RWPE2 (cell line): ENCODE results near the gene SPACA5B.
A peak's percentile ranks its signal among the peaks of the same experiment; 100 is the strongest.
"Not testable (repeated sequence)": the region's sequence is repeated elsewhere in the genome, so short reads cannot be mapped to it uniquely, and the experiment has no call there.

Source experiments
- ATAC-seq: fragments of 200-7000 bp; cut with Tn5 transposase; 3 replicates; pipeline ENCODE4 v1.9.1; 2021; ENCODE audit warnings: low read depth
- DNase-seq: peaks from one replicate; pipeline ENCODE4 v3.0.0-alpha.2; 2020; ENCODE audit warnings: low spot score
- H3K27ac ChIP-seq: fragments of 450-650 bp; 2 replicates; pipeline ENCODE4 v1.5.1; 2017; ENCODE audit warnings: mild to moderate bottlenecking; ENCODE audit not compliant: poor library complexity, severe bottlenecking
- H3K27me3 ChIP-seq: fragments of 250-450 bp; sonication (Bioruptor Pico); 2 replicates; pipeline ENCODE4 v1.5.1; 2021; ENCODE audit warnings: mild to moderate bottlenecking, moderate library complexity; ENCODE audit not compliant: insufficient read depth, poor library complexity, severe bottlenecking
- H3K36me3 ChIP-seq: fragments of 250-450 bp; sonication (Bioruptor Pico); 2 replicates; pipeline ENCODE4 v1.5.1; 2020; ENCODE audit warnings: low read depth, mild to moderate bottlenecking, moderate library complexity
- H3K4me1 ChIP-seq: fragments of 250-450 bp; sonication (Bioruptor Pico); 2 replicates; pipeline ENCODE4 v1.5.1; 2021; ENCODE audit warnings: mild to moderate bottlenecking, moderate library complexity; ENCODE audit not compliant: insufficient read depth, poor library complexity, severe bottlenecking
- H3K4me3 ChIP-seq: fragments of 250-450 bp; sonication (Bioruptor Pico); 2 replicates; pipeline ENCODE4 v1.5.1; 2021; ENCODE audit warnings: mild to moderate bottlenecking, moderate library complexity; ENCODE audit not compliant: severe bottlenecking
- H3K9me3 ChIP-seq: fragments of 250-450 bp; sonication (Bioruptor Pico); 2 replicates; pipeline ENCODE4 v1.5.1; 2021; ENCODE audit warnings: mild to moderate bottlenecking, moderate library complexity; ENCODE audit not compliant: severe bottlenecking
- CTCF ChIP-seq: fragments of 450-650 bp; IDR thresholded peaks from one replicate; pipeline ENCODE4 v1.5.1; 2017; ENCODE audit warnings: mild to moderate bottlenecking, moderate library complexity; ENCODE audit not compliant: poor library complexity, severe bottlenecking

The SPACA5B gene

GRCh38 chrX:48153769-48154168 lies 23.3 kb downstream of the SPACA5B start:
- Histone ChIP-seq H3K4me3 (no peak overlapping the region), H3K9me3 (no peaks in the 10 kb centered on the region), H3K27ac (no peak overlapping the region), H3K27me3 (no peaks in the 10 kb centered on the region), H3K36me3 (no peaks in the 10 kb centered on the region), H3K4me1 (no peaks in the 10 kb centered on the region)
- no peak for DNase-seq
- TF ChIP-seq CTCF, result no peak
- no peak for ATAC-seq

GRCh38 chrX:48154796-48155195 lies 24.4 kb downstream of the SPACA5B start:
- DNase-seq (no peak), ATAC-seq (no peak)
- H3K36me3 ChIP-seq, result no peaks in the 10 kb centered on the region
- H3K27ac ChIP-seq, result no peak overlapping the region
- H3K4me3 ChIP-seq, result no peak overlapping the region
- no peaks in the 10 kb centered on the region for H3K4me1 ChIP-seq
- no peaks in the 10 kb centered on the region for H3K9me3 ChIP-seq
- no peak for TF ChIP-seq CTCF
- H3K27me3 ChIP-seq, result no peaks in the 10 kb centered on the region

- Histone ChIP-seq H3K4me3 (no peak overlapping the region), H3K36me3 (no peaks in the 10 kb centered on the region), H3K27ac (no peak overlapping the region), H3K9me3 (no peaks in the 10 kb centered on the region), H3K27me3 (no peaks in the 10 kb centered on the region), H3K4me1 (no peaks in the 10 kb centered on the region)
- TF ChIP-seq CTCF, result no peak
- no peak for DNase-seq
- no peak for ATAC-seq
Observed at GRCh38 chrX:48156014-48156413, 25.6 kb downstream of the SPACA5B start.

GRCh38 chrX:48165241-48165640 lies 34.8 kb downstream of the SPACA5B start:
- no peak for DNase-seq
- no peaks in the 10 kb centered on the region for H3K9me3 ChIP-seq

GRCh38 chrX:48166322-48166721 lies 35.9 kb downstream of the SPACA5B start:
- DNase-seq, H3K27me3 ChIP-seq, H3K27ac ChIP-seq, H3K9me3 ChIP-seq, H3K36me3 ChIP-seq, H3K4me3 ChIP-seq, ATAC-seq, H3K4me1 ChIP-seq: not testable (repeated sequence)

More at GRCh38 chrX:48165241-48165640, 34.8 kb downstream of the SPACA5B start:
- H3K4me3 ChIP-seq, result no peak overlapping the region
- ATAC-seq, result peak; percentile 50; the same call in 1 of the 3 replicates
- no peak overlapping the region for H3K27ac ChIP-seq
- no peaks in the 10 kb centered on the region for H3K27me3 ChIP-seq
- H3K4me1 ChIP-seq, result no peaks in the 10 kb centered on the region
- TF ChIP-seq CTCF, result no peak
- no peaks in the 10 kb centered on the region for H3K36me3 ChIP-seq
